HG02884 (cell line): ENCODE results near the gene CAMK1D.
"Not testable (repeated sequence)": the region's sequence is repeated elsewhere in the genome, so short reads cannot be mapped to it uniquely, and the experiment has no call there.

Source experiments
- ATAC-seq: cut with Tn5 transposase; IDR thresholded peaks from one replicate; pipeline ENCODE4 v1.9.1; 2021; ENCODE audit warnings: mild to moderate bottlenecking, moderate library complexity; ENCODE audit not compliant: unreplicated experiment

CAMK1D gene

GRCh38 chr10:12340371-12340770 lies 9.0 kb upstream of the CAMK1D start:
- no peak for ATAC-seq

GRCh38 chr10:12340937-12341336 lies 8.4 kb upstream of the CAMK1D start:
- no peak for ATAC-seq

- no peak for ATAC-seq
Measured at GRCh38 chr10:12341526-12341925, 7.8 kb upstream of the CAMK1D start.

- ATAC-seq = no peak
Measured at GRCh38 chr10:12344375-12345110, 4.8 kb upstream of the CAMK1D start.

GRCh38 chr10:12346707-12347106 lies 2.6 kb upstream of the CAMK1D start:
- ATAC-seq = no peak

GRCh38 chr10:12348294-12348869 lies 965 bp upstream of the CAMK1D start:
- ATAC-seq = no peak

- peak; percentile 39 for ATAC-seq
Measured at GRCh38 chr10:12349629-12350166, 351 bp downstream of the CAMK1D start.

GRCh38 chr10:12350167-12350872 lies 973 bp downstream of the CAMK1D start:
- no peak for ATAC-seq

GRCh38 chr10:12350925-12351324 lies 1.6 kb downstream of the CAMK1D start:
- ATAC-seq = no peak

GRCh38 chr10:12351447-12351846 lies 2.1 kb downstream of the CAMK1D start:
- no peak for ATAC-seq

- no peak for ATAC-seq
Measured at GRCh38 chr10:12351889-12352288, 2.5 kb downstream of the CAMK1D start.

GRCh38 chr10:12353399-12354242 lies 4.3 kb downstream of the CAMK1D start:
- ATAC-seq = no peak

- not testable (repeated sequence) for ATAC-seq
Measured at GRCh38 chr10:12354696-12355095, 5.3 kb downstream of the CAMK1D start.

- ATAC-seq = no peak
Measured at GRCh38 chr10:12355384-12355783, 6.0 kb downstream of the CAMK1D start.

- no peak for ATAC-seq
Measured at GRCh38 chr10:12357525-12358151, 8.3 kb downstream of the CAMK1D start.

GRCh38 chr10:12358863-12359564 lies 9.7 kb downstream of the CAMK1D start:
- ATAC-seq = no peak

- ATAC-seq = no peak
Measured at GRCh38 chr10:12360461-12360860, 11.1 kb downstream of the CAMK1D start.

GRCh38 chr10:12361115-12361514 lies 11.8 kb downstream of the CAMK1D start:
- ATAC-seq = not testable (repeated sequence)

GRCh38 chr10:12364559-12364958 lies 15.2 kb downstream of the CAMK1D start:
- no peak for ATAC-seq

- ATAC-seq = no peak
Measured at GRCh38 chr10:12367272-12367671, 17.9 kb downstream of the CAMK1D start.
